NCI-H2107 treated with DMSO at 0.1 percent for 48 hours (cell line): ENCODE data around the gene VOPP1.
"Not testable (repeated sequence)": the region's sequence is repeated elsewhere in the genome, so short reads cannot be mapped to it uniquely, and the experiment has no call there.

Experiments used
- DNase-seq: peaks from one replicate; lab custom pipeline; 2025; ENCODE audit not compliant: unreplicated experiment; lab: John Stamatoyannopoulos, UW

Gene VOPP1

GRCh38 chr7:55490099-55490498 lies 82.2 kb downstream of the VOPP1 start:
- no peak for DNase-seq

GRCh38 chr7:55489552-55489951 lies 82.8 kb downstream of the VOPP1 start:
- DNase-seq = no peak

DNA sequence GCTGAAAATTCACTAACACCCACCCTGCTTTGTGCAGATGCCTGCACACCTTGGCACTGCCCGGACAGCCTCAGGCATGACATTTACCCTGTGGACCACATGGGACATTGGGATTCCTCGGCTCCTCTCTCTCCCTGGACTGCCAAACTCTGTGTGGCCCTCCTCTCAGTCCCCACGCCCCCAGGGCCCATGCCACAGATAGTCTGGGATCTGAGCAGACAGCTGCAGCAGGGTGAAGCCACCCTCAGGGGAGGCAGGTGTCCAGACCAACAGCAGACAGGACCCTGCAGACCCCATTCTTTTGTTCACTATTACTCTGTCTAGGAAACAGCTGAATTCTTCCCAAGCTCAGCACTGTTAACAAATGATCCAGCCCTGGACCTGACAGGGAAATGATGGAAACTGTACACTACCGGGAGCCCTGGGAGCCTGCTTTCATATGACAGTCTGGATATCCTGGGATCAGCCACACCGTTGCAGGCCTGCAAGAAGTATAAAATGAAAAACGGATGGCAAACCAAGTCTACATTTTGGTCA lies 83.4 kb downstream of the VOPP1 start:
- DNase-seq = no peak

DNA sequence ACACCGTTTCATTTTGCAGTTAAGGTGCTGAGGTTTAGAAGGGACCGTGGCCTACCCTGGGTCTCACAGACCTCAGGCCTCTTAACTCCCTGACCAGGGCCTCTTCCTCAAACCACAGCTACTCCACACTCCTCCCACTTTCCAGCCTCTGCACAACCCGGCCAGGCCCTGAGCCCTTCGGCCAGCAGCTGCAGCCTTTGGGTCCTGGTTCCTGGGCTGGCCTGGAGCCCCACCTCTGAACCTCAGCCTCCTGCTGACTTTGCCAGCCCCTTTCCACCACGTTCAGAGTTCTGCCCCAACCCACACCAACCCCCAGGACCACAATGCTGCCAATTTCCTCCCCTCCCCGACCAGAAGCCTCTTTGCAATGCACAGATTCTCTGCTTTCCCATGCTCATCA lies 84.1 kb downstream of the VOPP1 start:
- no peak for DNase-seq

- DNase-seq = no peak
Measured at GRCh38 chr7:55486991-55487390, 85.3 kb downstream of the VOPP1 start.

DNA sequence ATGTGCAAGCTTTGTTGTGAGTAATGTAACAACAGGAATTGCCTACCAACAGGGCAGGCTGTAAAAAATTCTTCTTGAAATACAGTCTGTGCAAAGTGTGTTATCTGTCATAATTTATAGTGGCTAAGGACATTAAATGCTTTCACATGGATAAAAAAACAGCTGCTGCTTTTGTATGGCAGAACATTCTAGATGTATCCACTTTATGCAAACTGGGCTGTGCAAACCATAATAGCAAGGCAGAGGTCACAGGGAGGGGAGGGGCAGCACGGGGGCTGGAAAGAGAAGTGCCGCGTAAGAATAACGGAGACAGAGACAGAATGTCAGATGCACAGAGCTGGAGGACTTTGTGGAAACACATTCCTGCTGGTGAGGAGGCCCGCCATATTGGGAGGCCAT lies 86.1 kb downstream of the VOPP1 start:
- DNase-seq = no peak

- DNase-seq = no peak
Measured at GRCh38 chr7:55485501-55486191, 86.7 kb downstream of the VOPP1 start.

GRCh38 chr7:55484834-55485233 lies 87.5 kb downstream of the VOPP1 start:
- no peak for DNase-seq

DNA sequence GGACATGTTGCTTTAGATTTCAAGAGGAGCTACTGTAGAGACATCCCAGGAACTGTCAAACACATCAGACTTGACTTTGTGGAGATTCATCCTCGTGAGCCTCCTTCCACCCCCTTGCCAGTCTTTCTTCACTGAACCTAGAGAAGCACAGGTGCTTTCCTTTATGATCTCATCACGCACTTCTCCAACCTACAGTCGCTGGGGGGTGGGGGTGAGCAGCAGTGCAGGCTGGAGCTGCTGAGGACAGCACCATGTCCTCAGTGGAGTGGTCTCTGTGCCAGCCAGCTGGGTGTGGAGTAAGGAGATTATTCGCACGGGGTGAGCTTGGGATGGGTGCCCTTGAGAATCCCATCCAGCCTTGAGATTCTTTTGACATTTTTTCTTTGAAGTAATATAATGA lies 88.1 kb downstream of the VOPP1 start:
- no peak for DNase-seq

- DNase-seq = peak; percentile 37
Measured at GRCh38 chr7:55483046-55483445, 89.3 kb downstream of the VOPP1 start.

DNA sequence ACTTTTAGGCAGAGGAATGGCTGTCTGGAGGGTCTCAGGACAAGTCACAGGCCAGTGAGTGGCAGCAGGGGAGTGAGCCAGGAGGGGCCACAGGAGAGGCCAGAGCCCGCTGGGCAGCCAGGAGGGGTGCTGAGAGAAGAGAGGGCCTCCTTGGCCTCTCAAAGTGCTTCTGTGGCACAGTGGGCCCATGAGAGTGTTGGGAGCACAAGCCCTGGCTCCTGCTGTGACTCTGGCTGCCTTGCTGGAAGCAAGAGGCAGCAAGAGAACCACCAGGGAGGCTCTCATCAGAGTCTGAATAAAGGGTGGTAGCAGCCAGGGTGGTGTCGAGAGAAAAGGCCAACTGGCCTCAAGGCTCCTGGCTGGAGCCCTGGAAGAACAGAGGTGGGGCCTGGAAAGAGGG lies 91.1 kb downstream of the VOPP1 start:
- DNase-seq = no peak

DNA sequence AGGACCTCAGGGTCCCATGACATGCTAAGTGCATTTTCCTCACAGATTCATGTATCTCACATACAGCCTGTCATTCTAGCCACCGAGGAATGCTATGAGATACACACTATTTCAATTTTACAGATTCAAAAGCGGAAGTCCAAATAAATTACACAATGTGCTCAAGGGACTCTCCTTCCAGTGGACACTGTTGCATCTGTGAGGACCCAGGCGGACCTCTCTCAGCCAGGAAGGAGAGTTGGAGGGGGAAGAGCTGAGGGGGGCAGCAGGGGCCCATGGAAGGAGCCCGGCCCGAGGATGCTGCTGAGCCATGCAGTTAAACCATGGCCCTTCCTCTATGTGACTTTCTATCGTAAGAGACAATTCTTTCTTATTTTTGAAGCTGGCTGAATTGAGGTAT lies 93.6 kb downstream of the VOPP1 start:
- no peak for DNase-seq

- no peak for DNase-seq
Measured at GRCh38 chr7:55477781-55478374, 94.4 kb downstream of the VOPP1 start.

GRCh38 chr7:55476852-55477780 lies 95.2 kb downstream of the VOPP1 start:
- DNase-seq = no peak

DNA sequence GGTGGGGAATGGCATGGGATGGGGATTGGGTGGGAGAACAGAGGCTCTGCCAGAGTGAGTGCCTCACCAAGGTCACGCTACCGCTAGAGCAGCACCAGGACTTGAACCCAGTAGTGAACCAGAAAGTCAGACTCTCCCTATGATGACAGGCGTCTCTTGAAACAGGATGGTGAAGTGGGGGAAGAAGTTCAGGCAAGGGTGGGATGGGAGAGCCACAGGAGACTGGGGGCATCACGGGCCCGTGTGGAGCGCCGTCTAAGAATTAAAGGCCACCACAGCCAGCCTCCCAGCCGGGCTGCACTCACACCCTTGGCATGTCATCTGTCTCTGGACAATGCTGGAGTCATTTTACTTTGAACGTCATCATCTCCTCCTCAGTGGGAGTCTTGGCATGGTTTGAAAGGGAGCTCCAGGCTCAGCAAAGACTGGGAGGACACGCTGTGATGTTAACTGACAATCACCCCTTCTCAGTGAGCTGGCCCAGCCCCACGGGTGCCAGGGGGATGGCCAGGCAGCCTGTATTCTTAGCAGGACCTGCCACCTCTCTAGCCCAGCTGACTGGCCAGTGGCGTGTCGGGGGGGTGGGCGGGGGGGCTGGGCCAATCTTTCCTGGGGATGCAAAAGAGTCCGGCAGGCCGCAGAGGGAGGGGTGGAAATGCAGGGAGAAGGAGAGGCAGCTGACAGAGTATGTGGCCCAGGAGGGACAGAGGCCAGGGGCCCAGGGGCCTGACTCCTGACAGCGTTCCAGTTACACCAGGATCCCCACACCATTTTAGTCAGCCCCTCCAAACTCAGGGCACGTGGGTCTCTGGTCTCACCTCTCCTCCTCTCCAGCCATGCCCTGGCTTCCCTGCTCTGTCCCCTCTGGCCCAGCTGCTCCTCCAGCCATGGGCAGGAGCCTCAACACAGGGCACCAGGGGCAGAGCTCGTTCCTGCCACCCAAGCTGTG lies 96.2 kb downstream of the VOPP1 start:
- DNase-seq = no peak

DNA sequence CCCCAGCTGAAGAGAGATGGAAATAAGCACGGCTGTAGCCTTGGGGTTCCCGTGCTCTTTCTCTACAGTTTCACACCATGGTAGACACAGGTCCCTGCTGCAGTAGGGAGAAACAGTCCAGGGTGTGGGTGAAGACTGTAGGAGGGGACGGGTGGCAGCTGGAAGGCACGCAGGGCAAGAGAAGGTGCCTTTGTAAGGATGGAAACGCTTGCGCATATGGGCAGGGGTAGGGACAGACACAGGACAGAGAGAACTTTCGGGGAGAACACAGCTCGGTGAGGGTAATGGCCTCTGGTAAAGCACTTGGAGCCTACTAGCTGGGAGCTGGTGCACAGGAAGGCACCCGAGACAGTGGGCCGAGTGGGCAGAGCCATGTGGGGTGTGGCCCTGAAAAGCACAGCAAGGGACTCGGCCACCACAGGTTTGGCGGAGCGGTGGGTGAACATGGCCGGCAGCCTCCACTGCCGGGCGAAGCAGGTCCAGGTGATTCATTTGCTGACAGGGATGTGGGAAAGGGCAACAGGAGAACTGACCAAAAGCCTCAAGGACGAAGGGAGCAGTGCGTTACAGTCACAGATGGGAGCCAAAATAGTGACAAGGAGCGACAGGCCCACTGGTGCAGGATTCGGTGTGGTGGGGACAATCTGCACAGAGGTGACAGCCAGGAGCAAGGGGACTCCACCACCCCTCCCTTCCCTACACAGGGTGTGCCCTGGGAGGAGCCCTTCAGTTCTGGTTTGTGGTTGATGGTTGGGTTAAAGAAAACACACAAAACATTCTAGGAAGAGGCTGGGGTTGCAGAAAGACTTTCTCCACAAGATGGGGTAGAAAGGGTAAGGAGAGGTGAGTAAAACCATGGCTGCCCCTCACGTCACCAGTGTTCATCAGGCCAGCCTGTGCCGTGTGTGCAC lies 97.1 kb downstream of the VOPP1 start:
- DNase-seq = no peak

- DNase-seq = no peak
Measured at GRCh38 chr7:55473932-55474331, 98.4 kb downstream of the VOPP1 start.

- no peak for DNase-seq
Measured at GRCh38 chr7:55472928-55473725, 99.2 kb downstream of the VOPP1 start.

- not testable (repeated sequence) for DNase-seq
Measured at GRCh38 chr7:55472406-55472805, 99.9 kb downstream of the VOPP1 start.
